Activated B cell treated with CpG ODN at 0.5 μM for 24 hours (primary cell): ENCODE data around the gene KDM4F. TPM values are rescaled to one million over a fixed set of nuclear protein-coding genes. Genes with fewer than 3 reads are reported as not detected.
A peak's percentile ranks its signal among the peaks of the same experiment; 100 is the strongest.

Experiments used
- ATAC-seq: fragments of 200-7000 bp; cut with Tn5 transposase; one replicate; pipeline ENCODE4 v1.10.0; 2021; ENCODE audit warnings: low read depth, mild to moderate bottlenecking, moderate library complexity
- CTCF ChIA-PET: fragments of 350-600 bp; sonication (Branson Sonifier 250); formaldehyde crosslinking; loops from one replicate; lab custom pipeline; 2021; ENCODE audit warnings: antibody characterized with exemption; lab: Charles Lee
- POLR2A ChIA-PET: fragments of 350-600 bp; sonication (Branson Sonifier 250); formaldehyde crosslinking; loops from one replicate; lab custom pipeline; 2021; ENCODE audit warnings: antibody characterized with exemption; lab: Charles Lee
- DNase-seq: peaks from one replicate; pipeline ENCODE4 v3.0.0; 2022
- H3K27ac Mint-ChIP-seq: one replicate; pipeline ENCODE4 v1.8.0; 2020; ENCODE audit warnings: mixed read lengths
- H3K27me3 Mint-ChIP-seq: one replicate; pipeline ENCODE4 v1.8.0; 2021; ENCODE audit warnings: mixed read lengths
- H3K36me3 Mint-ChIP-seq: one replicate; pipeline ENCODE4 v1.8.0; 2021; ENCODE audit warnings: low read depth, mixed read lengths
- H3K4me1 Mint-ChIP-seq: one replicate; pipeline ENCODE4 v1.8.0; 2021; ENCODE audit warnings: mixed read lengths
- H3K4me3 Mint-ChIP-seq: one replicate; pipeline ENCODE4 v1.8.0; 2020; ENCODE audit warnings: mild to moderate bottlenecking, mixed read lengths
- H3K9me3 Mint-ChIP-seq: one replicate; pipeline ENCODE4 v1.8.0; 2020; ENCODE audit warnings: mixed read lengths
- intact Hi-C: fragments of 100-400 bp; cut with micrococcal nuclease; formaldehyde crosslinking; loops from one replicate; pipeline ENCODE4 v1.15.1; 2024
- total RNA-seq: library from RNA; stranded (reverse); gene quantifications from 2 replicates; pipeline ENCODE4 v1.2.3, GENCODE V29; 2022
- TF ChIP-seq, protein P1 (sequence below): fragments of 200-600 bp; IDR thresholded peaks from one replicate; pipeline ENCODE4 v1.8.0; 2022; ENCODE audit warnings: antibody characterized with exemption, mild to moderate bottlenecking

KDM4F gene
- total RNA-seq, 1 donor from 2014 or later, result not detected

DNA sequence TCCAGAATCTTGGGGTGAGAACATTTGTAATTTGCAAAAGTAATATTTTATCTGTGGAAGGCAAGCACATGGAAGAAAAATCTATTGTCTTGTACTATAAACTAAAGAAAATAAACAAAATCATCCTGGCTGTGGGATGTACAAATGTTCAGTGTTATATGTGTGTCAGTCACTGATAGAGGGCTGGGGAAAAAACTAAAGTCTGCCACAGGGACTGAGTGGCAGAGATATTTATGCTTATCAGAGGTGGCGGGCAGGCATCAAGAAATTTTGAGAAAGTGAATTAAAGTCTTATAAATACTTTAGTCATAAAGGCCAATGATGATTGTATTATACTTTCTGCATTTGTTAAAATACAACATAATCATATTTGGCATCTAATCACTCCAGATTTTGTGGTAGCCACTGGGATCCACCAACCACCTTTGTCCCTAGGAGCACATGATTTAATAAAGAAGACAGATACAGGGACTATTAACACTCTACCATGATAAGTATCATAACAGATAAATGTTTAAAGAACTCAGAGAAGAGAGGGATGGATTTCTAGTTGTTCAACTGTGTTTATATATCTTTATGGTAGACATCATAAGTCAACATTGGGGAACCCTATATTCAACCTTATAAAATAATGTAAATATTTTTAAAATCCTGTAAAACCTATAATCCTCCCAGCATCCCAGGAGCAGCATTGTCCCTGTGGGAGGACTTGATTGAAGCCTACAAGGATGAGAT, 37.8 kb downstream of the KDM4F start:
- H3K36me3 Mint-ChIP-seq, result no peaks in the 10 kb centered on the region
- no peak overlapping the region for H3K4me3 Mint-ChIP-seq
- H3K27ac Mint-ChIP-seq, result no peak overlapping the region
- ChIA-PET POLR2A (interaction anchor here (4.0 kb wide), 1 partner anchor 18 kb away, joined by 89 read pairs; the partner anchor contains the start of gene SRSF8), CTCF (interaction anchor here (0.5 to 9.7 kb wide), 3 partner anchors 17 to 193 kb away, joined by 3 to 138 read pairs (median 3); partner anchors contain the start of gene SRSF8)
- no peaks in the 10 kb centered on the region for H3K27me3 Mint-ChIP-seq
- H3K4me1 Mint-ChIP-seq, result peaks cover 29% of the 10 kb centered on the region
- TF ChIP-seq, protein P1, sequence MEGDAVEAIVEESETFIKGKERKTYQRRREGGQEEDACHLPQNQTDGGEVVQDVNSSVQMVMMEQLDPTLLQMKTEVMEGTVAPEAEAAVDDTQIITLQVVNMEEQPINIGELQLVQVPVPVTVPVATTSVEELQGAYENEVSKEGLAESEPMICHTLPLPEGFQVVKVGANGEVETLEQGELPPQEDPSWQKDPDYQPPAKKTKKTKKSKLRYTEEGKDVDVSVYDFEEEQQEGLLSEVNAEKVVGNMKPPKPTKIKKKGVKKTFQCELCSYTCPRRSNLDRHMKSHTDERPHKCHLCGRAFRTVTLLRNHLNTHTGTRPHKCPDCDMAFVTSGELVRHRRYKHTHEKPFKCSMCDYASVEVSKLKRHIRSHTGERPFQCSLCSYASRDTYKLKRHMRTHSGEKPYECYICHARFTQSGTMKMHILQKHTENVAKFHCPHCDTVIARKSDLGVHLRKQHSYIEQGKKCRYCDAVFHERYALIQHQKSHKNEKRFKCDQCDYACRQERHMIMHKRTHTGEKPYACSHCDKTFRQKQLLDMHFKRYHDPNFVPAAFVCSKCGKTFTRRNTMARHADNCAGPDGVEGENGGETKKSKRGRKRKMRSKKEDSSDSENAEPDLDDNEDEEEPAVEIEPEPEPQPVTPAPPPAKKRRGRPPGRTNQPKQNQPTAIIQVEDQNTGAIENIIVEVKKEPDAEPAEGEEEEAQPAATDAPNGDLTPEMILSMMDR, result no peak
- DNase-seq (no peak), ATAC-seq (no peak)
- no peaks in the 10 kb centered on the region for H3K9me3 Mint-ChIP-seq
- intact Hi-C loops, result loop anchor here (5.0 kb wide), 1 partner anchor 250 kb away; no protein-coding TSS in a partner anchor

DNA sequence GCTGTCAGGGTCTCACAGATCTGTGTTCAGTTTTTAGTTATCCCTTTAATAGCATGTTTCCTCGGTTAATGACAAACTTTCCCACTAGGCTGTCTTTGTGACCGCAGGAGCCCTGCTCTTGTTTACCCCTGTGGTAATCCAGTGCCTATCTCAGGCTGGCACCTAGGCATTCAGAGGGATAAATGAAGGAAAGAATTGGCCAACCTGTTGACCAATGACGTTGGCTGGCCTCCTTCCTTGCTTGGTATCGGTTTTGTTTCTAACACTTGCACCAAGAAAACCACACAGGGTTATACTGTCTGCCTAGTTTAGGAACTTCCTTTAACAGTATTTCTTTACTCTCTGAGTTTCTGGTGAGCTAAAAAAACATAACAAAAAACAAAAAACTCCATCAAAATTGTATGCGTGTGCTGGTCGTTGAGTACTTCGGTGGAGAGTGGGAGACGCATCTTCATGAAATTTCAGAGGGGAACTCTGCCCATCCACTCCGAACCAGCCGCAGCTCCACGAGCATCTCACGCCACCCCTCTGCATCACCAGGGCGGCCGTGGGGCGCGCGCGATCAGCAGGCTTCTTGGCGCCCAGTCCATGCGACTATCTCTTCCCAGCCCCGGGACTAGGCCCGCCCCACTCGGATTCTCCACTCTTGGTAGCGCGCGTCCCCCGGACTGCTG, 39.9 kb downstream of the KDM4F start:
- TF ChIP-seq, protein P1, result no peak
- H3K27me3 Mint-ChIP-seq, result no peaks in the 10 kb centered on the region
- H3K9me3 Mint-ChIP-seq, result no peaks in the 10 kb centered on the region
- H3K4me3 Mint-ChIP-seq, result peak overlapping the region; percentile 92
- ChIA-PET POLR2A (interaction anchor here (0.6 to 4.9 kb wide), 18 partner anchors 13 to 1166 kb away, joined by 3 to 89 read pairs (median 5); partner anchors contain the start of genes CEP57, CWC15, FAM76B and KDM4D), CTCF (interaction anchor here (0.7 to 9.7 kb wide), 5 partner anchors 9 to 62 kb away, joined by 3 to 138 read pairs (median 5); partner anchors contain the start of gene SRSF8)
- DNase-seq, result no peak
- intact Hi-C loops, result loop anchor here (1.0 to 5.0 kb wide), 7 partner anchors 20 to 700 kb away; partner anchors contain the start of genes CWC15, FAM76B and KDM4D
- ATAC-seq, result peak; percentile 65
- peak overlapping the region; percentile 94 for H3K27ac Mint-ChIP-seq
- peaks cover 49% of the 10 kb centered on the region for H3K4me1 Mint-ChIP-seq
- H3K36me3 Mint-ChIP-seq, result no peaks in the 10 kb centered on the region

DNA sequence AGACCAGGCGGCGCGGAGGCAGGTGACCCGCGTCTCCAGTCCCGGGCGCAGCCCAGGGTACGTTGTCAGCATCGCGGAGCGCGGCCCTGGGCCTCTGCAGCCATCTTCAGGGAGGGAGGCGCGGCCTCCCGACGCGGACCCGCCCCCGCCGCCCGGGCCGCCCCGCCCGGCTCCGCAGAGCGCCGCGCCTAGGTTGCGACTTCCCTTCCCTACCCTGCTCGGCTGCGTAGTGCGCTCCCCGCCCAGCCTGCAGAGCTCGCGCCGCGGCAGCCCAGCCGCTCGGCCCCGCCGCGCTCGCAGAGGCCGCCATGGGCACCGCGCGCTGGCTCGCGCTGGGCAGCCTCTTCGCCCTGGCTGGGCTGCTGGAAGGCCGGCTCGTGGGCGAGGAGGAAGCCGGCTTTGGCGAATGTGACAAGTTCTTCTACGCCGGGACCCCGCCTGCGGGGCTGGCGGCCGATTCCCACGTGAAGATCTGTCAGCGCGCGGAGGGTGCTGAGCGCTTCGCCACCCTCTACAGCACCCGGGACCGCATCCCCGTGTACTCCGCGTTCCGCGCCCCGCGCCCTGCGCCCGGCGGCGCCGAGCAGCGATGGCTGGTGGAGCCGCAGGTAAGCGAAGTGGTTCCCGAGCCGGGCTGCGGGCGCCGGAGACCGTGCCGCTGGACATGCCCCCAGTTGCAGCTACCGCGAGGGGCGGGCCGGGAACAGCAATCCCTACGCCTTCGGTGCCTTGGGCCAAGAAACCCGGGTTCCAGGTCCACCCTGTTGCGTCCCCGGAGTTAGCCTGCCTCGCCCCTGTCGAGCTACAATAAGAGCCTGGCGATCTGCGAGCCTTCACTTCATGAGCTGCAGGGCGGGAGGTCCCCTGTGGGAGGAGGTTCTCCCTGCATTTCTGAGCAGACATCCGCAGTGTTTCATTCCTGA, 40.7 kb downstream of the KDM4F start, which contains the start of gene ENDOD1:
TSS of gene ENDOD1 (plus strand) at position 227 of the 923 bp plus-strand sequence. CDS start at position 309, 82 bp downstream.
- H3K36me3 Mint-ChIP-seq, result no peaks in the 10 kb centered on the region
- H3K27me3 Mint-ChIP-seq, result no peaks in the 10 kb centered on the region
- ChIA-PET POLR2A (interaction anchor here (0.6 to 4.9 kb wide), 20 partner anchors 12 to 1165 kb away, joined by 3 to 89 read pairs (median 4); partner anchors contain the start of genes CWC15, FAM76B, KDM4D and SESN3), CTCF (interaction anchor here (1.0 to 9.7 kb wide), 5 partner anchors 19 to 700 kb away, joined by 3 to 138 read pairs (median 5); partner anchors contain the start of genes CEP57, FAM76B and SRSF8)
- H3K4me1 Mint-ChIP-seq, result peaks cover 56% of the 10 kb centered on the region
- peak within 1 kb of the TSS; percentile 92 for H3K4me3 Mint-ChIP-seq
- peak within 1 kb of the TSS; percentile 94 for H3K27ac Mint-ChIP-seq
- H3K9me3 Mint-ChIP-seq, result no peaks in the 10 kb centered on the region
- TF ChIP-seq, protein P1, result no peak
- peak; percentile 88 for DNase-seq
- intact Hi-C loops, result loop anchor here (1.0 to 5.0 kb wide), 8 partner anchors 19 to 699 kb away; partner anchors contain the start of genes CWC15, FAM76B, KDM4D and SESN3
- peak; percentile 93 for ATAC-seq

DNA sequence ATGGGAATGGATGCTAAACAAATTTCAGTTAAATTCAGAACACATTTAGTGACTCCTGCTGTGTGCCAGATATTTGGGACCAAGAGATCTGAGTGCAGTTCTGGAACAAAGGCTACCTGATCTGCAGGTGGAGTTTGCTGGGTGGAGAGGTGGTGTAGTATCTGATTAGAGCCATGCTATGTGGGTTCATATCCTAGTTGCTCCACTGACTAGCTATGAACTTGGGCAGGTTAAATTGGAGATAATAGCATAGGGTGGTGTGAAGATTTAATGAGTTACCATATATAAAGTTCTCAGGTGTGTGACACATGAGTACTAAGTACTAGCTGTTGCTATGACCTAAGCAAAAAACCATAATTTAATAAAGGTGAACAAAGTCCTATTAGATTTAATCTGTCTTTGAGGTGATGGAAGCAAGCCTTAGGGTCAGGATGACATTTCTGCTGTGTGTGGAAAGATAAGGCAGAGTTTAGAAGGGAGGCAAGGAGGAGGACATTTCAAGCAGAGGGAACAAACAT, 42.5 kb downstream of the KDM4F start:
- Mint-ChIP-seq H3K36me3 (no peaks in the 10 kb centered on the region), H3K4me3 (peak overlapping the region; percentile 17), H3K27ac (peak overlapping the region; percentile 15), H3K9me3 (no peaks in the 10 kb centered on the region), H3K4me1 (peaks cover 74% of the 10 kb centered on the region), H3K27me3 (no peaks in the 10 kb centered on the region)
- ChIA-PET POLR2A (interaction anchor here (1.4 to 4.9 kb wide), 3 partner anchors 24 to 697 kb away, joined by 5 to 29 read pairs (median 25); partner anchors contain the start of genes FAM76B and SRSF8), CTCF (interaction anchor here (2.3 to 9.7 kb wide), 2 partner anchors 21 to 46 kb away, joined by 7 to 138 read pairs; partner anchors contain the start of gene SRSF8)
- DNase-seq (no peak), ATAC-seq (no peak)
- TF ChIP-seq, protein P1, result no peak
- intact Hi-C loops, result loop anchor here (5.0 kb wide), 1 partner anchor 141 kb away; the partner anchor contains the start of gene SESN3
